B cell (primary cell): ENCODE results near the gene CRIM1.

ENCODE experiments used
- CTCF ChIP-seq: fragments of 200-600 bp; IDR thresholded peaks from one replicate; pipeline ENCODE4 v1.8.0; 2022; ENCODE audit warnings: antibody characterized with exemption, mild to moderate bottlenecking
- EZH2 ChIP-seq: IDR thresholded peaks from 2 replicates; pipeline ENCODE4 v1.6.1; 2012; ENCODE audit warnings: borderline replicate concordance, low read depth, mild to moderate bottlenecking, moderate library complexity, low read length; ENCODE audit not compliant: insufficient read depth, poor library complexity, severe bottlenecking

- TF ChIP-seq EZH2 = no peak
- TF ChIP-seq CTCF = no peak
These were observed 223.7 kb downstream of the CRIM1 start for GRCh38 chr2:36579297-36579664.
